Osteocyte (in vitro differentiated cells): Measurements from ENCODE around the gene FAM170B. TPM values are rescaled to one million over a fixed set of nuclear protein-coding genes. Genes with fewer than 3 reads are reported as not detected.

Experiments
- DNase-seq: peaks from one replicate; pipeline ENCODE4 v3.0.0; 2021; ENCODE audit warnings: mixed read lengths; ENCODE audit not compliant: unreplicated experiment; ENCODE audit errors: extremely low spot score
- H3K27ac Mint-ChIP-seq: one replicate; pipeline ENCODE4 v1.8.0; 2021; ENCODE audit warnings: mild to moderate bottlenecking, mixed read lengths; ENCODE audit not compliant: unreplicated experiment
- H3K27me3 Mint-ChIP-seq: one replicate; pipeline ENCODE4 v1.8.0; 2021; ENCODE audit warnings: mixed read lengths; ENCODE audit not compliant: unreplicated experiment
- H3K36me3 Mint-ChIP-seq: one replicate; pipeline ENCODE4 v1.8.0; 2021; ENCODE audit warnings: mixed read lengths; ENCODE audit not compliant: unreplicated experiment
- H3K4me1 Mint-ChIP-seq: one replicate; pipeline ENCODE4 v1.8.0; 2021; ENCODE audit warnings: mixed read lengths; ENCODE audit not compliant: unreplicated experiment
- H3K4me3 Mint-ChIP-seq: one replicate; pipeline ENCODE4 v1.8.0; 2021; ENCODE audit warnings: mild to moderate bottlenecking, moderate library complexity, mixed read lengths; ENCODE audit not compliant: unreplicated experiment
- H3K9me3 Mint-ChIP-seq: one replicate; pipeline ENCODE4 v1.8.0; 2021; ENCODE audit warnings: mixed read lengths; ENCODE audit not compliant: unreplicated experiment
- total RNA-seq: library from RNA; stranded (reverse); gene quantifications from 2 replicates; pipeline ENCODE4 v1.2.1, GENCODE V29; 2021
- TF ChIP-seq, protein P1 (sequence below): fragments of 200-600 bp; sonication (generic); IDR thresholded peaks from 2 replicates; pipeline ENCODE4 v1.5.0; 2021; ENCODE audit warnings: antibody characterized with exemption, mild to moderate bottlenecking, moderate library complexity

Gene FAM170B
- total RNA-seq, 1 donor from 2014 or later: not detected

DNA sequence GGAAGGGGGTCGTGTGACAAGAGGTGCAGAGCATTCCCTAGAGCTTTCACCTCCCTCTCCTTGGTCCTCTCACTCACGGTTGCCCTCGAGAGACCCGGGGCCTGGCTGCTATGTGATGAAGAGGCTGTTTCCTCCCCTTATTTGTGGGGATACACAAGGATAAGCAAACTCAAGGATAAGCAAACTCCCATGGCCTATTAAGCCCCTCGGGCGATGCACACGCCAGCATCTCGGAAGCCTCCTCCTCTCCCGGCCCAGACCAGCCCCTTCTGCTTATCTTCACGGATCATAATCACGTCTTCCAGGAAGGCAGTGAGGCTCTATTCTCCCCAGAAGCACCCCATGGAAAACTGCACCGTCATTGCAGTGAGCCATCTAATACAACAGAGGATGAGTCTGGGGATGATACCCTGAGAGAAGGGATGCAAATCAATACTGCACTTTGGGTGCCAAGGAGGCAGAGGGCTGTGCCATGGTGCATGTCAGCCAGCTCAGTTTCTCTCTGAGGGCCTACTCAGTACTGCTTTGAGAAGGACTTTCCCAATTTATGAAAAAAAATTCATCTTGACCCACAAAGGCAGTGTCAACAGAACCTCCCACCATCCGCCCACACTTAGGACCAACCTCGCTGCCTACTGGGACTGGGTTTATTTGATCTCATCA, 32.1 kb upstream of the FAM170B start:
- TF ChIP-seq, protein P1, sequence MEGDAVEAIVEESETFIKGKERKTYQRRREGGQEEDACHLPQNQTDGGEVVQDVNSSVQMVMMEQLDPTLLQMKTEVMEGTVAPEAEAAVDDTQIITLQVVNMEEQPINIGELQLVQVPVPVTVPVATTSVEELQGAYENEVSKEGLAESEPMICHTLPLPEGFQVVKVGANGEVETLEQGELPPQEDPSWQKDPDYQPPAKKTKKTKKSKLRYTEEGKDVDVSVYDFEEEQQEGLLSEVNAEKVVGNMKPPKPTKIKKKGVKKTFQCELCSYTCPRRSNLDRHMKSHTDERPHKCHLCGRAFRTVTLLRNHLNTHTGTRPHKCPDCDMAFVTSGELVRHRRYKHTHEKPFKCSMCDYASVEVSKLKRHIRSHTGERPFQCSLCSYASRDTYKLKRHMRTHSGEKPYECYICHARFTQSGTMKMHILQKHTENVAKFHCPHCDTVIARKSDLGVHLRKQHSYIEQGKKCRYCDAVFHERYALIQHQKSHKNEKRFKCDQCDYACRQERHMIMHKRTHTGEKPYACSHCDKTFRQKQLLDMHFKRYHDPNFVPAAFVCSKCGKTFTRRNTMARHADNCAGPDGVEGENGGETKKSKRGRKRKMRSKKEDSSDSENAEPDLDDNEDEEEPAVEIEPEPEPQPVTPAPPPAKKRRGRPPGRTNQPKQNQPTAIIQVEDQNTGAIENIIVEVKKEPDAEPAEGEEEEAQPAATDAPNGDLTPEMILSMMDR: no peak
- Mint-ChIP-seq H3K4me3 (no peak overlapping the region), H3K27ac (no peak overlapping the region), H3K36me3 (no peaks in the 10 kb centered on the region), H3K9me3 (no peaks in the 10 kb centered on the region), H3K4me1 (no peaks in the 10 kb centered on the region), H3K27me3 (peaks cover 2% of the 10 kb centered on the region)
- no peak for DNase-seq

DNA sequence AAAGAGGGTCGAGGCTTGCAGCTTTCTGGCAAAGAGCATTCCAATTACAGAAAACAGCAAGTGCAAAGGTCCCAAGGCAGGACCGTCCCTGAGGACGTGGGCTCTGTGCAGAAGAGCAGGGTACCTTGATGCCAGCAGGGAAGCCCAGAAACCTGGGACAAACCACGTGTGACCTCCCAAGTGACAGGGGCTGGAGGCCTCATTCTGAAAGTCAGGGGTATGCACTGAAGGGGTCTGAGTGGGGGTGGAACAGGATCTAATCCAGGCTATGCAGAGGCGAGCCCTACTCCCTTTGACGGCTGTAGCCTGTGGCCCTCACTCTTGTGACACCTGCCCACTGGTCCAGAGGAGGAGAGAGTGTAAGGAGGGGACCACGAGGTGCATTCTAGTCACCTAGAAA, 31.4 kb upstream of the FAM170B start:
- Mint-ChIP-seq H3K4me3 (no peak overlapping the region), H3K27ac (no peak overlapping the region), H3K9me3 (no peaks in the 10 kb centered on the region), H3K36me3 (no peaks in the 10 kb centered on the region), H3K4me1 (no peaks in the 10 kb centered on the region), H3K27me3 (peaks cover 2% of the 10 kb centered on the region)
- TF ChIP-seq, protein P1: no peak
- no peak for DNase-seq

DNA sequence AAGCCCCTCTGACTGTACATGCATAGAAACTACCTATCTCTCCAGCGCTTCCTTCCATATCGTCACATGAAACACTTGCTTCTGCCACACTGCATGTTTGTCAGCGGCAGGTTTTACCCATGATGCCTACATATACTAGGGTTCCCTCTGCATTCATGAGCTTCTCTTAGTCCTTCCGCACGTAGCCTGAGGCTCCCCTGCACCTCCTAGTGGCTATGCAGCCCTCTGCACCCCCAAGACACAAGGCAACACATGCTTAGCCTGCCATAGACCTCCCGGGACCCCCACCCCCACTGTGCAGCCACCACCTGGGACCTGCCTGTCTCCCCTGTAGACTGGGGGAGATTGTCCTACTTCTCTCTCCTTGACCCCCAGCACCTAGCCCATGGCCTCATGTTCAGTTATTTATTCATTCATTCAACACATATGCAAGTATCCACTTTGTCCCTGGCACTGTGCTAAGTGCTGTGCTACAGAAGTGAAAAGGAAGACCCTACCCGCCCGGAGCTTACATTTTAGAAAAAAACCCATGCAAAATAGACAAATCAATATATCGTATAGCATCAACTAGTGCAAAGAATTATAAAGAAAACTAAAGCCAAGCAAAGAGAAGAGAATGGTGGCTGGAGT, 30.9 kb upstream of the FAM170B start:
- TF ChIP-seq, protein P1: peak; percentile 44
- no peak overlapping the region for H3K4me3 Mint-ChIP-seq
- no peaks in the 10 kb centered on the region for H3K4me1 Mint-ChIP-seq
- no peaks in the 10 kb centered on the region for H3K9me3 Mint-ChIP-seq
- H3K27me3 Mint-ChIP-seq: peaks cover 8% of the 10 kb centered on the region
- no peak for DNase-seq
- H3K36me3 Mint-ChIP-seq: no peaks in the 10 kb centered on the region
- H3K27ac Mint-ChIP-seq: no peak overlapping the region

DNA sequence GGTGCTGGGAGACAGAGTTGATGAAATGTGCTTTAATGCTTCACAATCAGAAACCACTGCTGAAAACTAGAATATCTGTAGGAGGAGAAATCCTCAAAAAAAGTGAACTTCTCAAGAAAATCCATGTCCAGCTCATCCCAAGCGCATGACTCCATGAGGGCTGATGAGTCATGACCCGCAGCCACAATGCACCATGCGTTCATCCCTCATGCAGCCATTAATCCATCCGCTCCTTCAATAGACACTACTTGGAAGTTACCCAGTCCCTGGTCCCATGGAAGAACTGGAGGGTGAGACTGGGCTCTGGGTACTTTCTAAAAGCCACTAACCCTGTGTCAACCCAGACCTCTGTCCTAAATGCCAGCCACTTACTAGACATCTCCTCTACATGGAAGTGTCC, 29.9 kb upstream of the FAM170B start:
- H3K9me3 Mint-ChIP-seq: no peaks in the 10 kb centered on the region
- peak; percentile 30 for DNase-seq

DNA sequence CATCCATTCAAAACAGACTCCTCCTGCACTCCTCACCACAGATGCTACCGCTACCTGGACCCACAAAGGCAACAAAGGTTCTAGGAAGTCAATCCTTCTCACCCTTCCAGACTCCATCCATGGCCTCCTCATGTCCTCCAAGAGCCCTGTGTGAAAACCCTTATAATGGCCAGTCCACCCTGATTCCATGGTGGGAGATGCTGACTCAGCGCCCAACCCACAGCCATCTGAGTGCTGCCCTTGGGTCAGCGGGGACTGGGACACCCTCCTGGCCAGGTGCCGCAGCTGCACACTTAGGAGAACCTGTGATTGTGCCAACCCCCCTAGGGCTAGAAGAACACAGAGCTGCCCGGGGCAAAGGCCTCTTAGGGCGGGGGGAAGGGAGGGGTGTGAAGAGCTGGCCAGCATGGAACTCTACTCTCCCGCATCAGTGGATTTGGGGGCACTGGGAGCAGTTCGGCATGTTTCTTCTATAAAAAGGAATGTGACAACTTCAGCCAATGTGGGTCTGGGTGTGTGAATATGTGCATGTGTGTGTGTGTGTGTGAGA, 29.0 kb upstream of the FAM170B start:
- Mint-ChIP-seq H3K9me3 (no peaks in the 10 kb centered on the region), H3K27ac (no peak overlapping the region)

More for the DNA sequence above, 29.9 kb upstream of the FAM170B start:
- TF ChIP-seq, protein P1: no peak
- Mint-ChIP-seq H3K4me3 (no peak overlapping the region), H3K27me3 (peaks cover 13% of the 10 kb centered on the region), H3K27ac (no peak overlapping the region), H3K36me3 (no peaks in the 10 kb centered on the region), H3K4me1 (no peaks in the 10 kb centered on the region)

More for the DNA sequence above, 29.0 kb upstream of the FAM170B start:
- peak; percentile 82 for DNase-seq
- TF ChIP-seq, protein P1: no peak
- Mint-ChIP-seq H3K4me3 (no peak overlapping the region), H3K36me3 (no peaks in the 10 kb centered on the region), H3K27me3 (peaks cover 17% of the 10 kb centered on the region), H3K4me1 (no peaks in the 10 kb centered on the region)
